Right lobe of liver (tissue), 6 donors: ENCODE results near the gene POLR3B. TPM values are rescaled to one million over a fixed set of nuclear protein-coding genes. Genes with fewer than 3 reads are reported as not detected.
A peak's percentile ranks its signal among the peaks of the same experiment; 100 is the strongest.

Experiments
- ATAC-seq, 4 donors: fragments of 200-7000 bp; cut with Tn5 transposase; one replicate each; pipeline ENCODE4 v1.9.1; 2020; ENCODE audit warnings: mild to moderate bottlenecking in 4 of 4, moderate library complexity in 4 of 4
- DNase-seq, 3 donors: peaks; one replicate each; pipeline ENCODE4 v3.0.0-alpha.2; 2020
- H3K27ac ChIP-seq, 3 donors: fragments of 200-600 bp; one replicate each; pipeline ENCODE4 v1.8.0; 2022
- H3K27me3 ChIP-seq, 2 donors: fragments of 200-600 bp; one replicate each; pipeline ENCODE4 v1.8.0; 2022
- H3K36me3 ChIP-seq, 4 donors: fragments of 200-600 bp; sonication (generic) in 1 of 4; one replicate each; pipeline versions ENCODE4 v1.5.1 to v1.8.0; 2017 to 2022; ENCODE audit warnings: control low read depth in 1 of 4
- H3K4me1 ChIP-seq, 4 donors: fragments of 200-600 bp; sonication (generic) in 1 of 4; one replicate each; pipeline versions ENCODE4 v1.5.1 to v1.8.0; 2017 to 2022; ENCODE audit warnings: control low read depth in 1 of 4
- H3K4me3 ChIP-seq, 3 donors: fragments of 200-600 bp; one replicate each; pipeline ENCODE4 v1.8.0; 2022
- H3K9me3 ChIP-seq, 4 donors: fragments of 200-600 bp; sonication (generic) in 1 of 4; one replicate each; pipeline versions ENCODE4 v1.5.1 to v1.8.0; 2017 to 2022; ENCODE audit warnings: control low read depth in 1 of 4
- POLR2A ChIP-seq: fragments of 450-650 bp; IDR thresholded peaks from one replicate; pipeline ENCODE4 v1.6.1; 2017; ENCODE audit warnings: antibody characterized with exemption, mild to moderate bottlenecking
- WGBS: methylation state at CpG from one replicate; pipeline ENCODE4 v1.1.6; 2018; ENCODE audit warnings: low coverage, low lambda C conversion rate; ENCODE audit not compliant: insufficient coverage; ENCODE audit errors: missing lambda C conversion rate; 5-methylcytosine and 5-hydroxymethylcytosine counted together
- intact Hi-C, 2 donors: fragments of 100-400 bp; cut with DNase I; formaldehyde crosslinking; loops; one replicate each; pipeline versions ENCODE4 v1.11.2 to v1.14.1; 2022
- total RNA-seq, 6 experiments: library from RNA; depleted of rRNA in 2 of 6; stranded (reverse); fragments of >200 nt in 2 of 6; fragmentation: NEBNext Ultra II Directional in 3 of 6; extraction: Animal tissue kit (Norgen Biotek cat#: 25700) in 3 of 6; gene quantifications; one replicate each; pipeline versions ENCODE4 v1.1.0 to v1.2.4, GENCODE V29; 2016 to 2023
- TF ChIP-seq, protein P1 (sequence below), 4 donors: fragments of 200-600 bp in 3 of 4; fragments of 450-650 bp in 1 of 4; IDR thresholded peaks; one replicate each; pipeline versions ENCODE4 v1.5.1 to v1.8.0; 2016 to 2022; ENCODE audit warnings: antibody characterized with exemption in 4 of 4, mild to moderate bottlenecking in 2 of 4
- donor health status: DM: no; HTN: yes; CAD: no.
- donor health status: DM: no; HTN: no; CAD: no.
- donor health status: DM: no; HTN: no; CAD: no.
- donor health status: DM: no; HTN: yes; CAD: no.
- donor health status: DM: no; HTN: yes; CAD: no.

POLR3B gene
- total RNA-seq, 6 experiments from 2014 or later = 6.8 to 10.9 (median 8.7) TPM

DNA sequence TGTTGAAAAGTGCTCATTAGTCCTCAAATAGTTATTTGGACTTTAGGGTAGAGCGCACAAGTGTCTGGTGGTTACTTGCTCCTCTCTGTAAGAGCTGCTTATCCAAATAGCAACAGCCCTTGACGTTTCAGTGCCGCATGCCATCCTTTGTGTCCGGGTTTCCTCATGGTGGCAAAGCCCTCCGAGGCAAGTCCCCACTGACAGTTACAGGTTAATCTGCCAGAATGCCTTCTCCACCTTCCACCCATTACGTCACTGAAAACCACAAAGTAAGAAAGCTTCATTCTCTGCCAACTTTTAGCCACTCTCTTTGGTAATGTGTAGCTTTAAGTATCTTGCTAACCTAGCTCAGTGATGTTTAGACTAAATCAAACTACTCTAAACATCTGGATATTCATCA is 78.6 kb downstream of the POLR3B start:
- intact Hi-C loops = no loop called here
- 93% methylated on average over 3 of the region's 6 CpGs for whole genome bisulfite sequencing
- Histone ChIP-seq H3K27ac (no peak overlapping the region), H3K36me3 (peaks cover 0 to 31% (median under 1%) of the 10 kb centered on the region in 4 donors), H3K27me3 (no peaks in the 10 kb centered on the region), H3K9me3 (no peaks in the 10 kb centered on the region), H3K4me1 (peaks cover 0 to 14% (median 7%) of the 10 kb centered on the region in 4 donors), H3K4me3 (no peak overlapping the region)
- DNase-seq = no peak
- ATAC-seq = no peak
- no peak for TF ChIP-seq POLR2A
- TF ChIP-seq, protein P1, sequence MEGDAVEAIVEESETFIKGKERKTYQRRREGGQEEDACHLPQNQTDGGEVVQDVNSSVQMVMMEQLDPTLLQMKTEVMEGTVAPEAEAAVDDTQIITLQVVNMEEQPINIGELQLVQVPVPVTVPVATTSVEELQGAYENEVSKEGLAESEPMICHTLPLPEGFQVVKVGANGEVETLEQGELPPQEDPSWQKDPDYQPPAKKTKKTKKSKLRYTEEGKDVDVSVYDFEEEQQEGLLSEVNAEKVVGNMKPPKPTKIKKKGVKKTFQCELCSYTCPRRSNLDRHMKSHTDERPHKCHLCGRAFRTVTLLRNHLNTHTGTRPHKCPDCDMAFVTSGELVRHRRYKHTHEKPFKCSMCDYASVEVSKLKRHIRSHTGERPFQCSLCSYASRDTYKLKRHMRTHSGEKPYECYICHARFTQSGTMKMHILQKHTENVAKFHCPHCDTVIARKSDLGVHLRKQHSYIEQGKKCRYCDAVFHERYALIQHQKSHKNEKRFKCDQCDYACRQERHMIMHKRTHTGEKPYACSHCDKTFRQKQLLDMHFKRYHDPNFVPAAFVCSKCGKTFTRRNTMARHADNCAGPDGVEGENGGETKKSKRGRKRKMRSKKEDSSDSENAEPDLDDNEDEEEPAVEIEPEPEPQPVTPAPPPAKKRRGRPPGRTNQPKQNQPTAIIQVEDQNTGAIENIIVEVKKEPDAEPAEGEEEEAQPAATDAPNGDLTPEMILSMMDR (IDR thresholded peaks at IDR 0.05) = no peak

DNA sequence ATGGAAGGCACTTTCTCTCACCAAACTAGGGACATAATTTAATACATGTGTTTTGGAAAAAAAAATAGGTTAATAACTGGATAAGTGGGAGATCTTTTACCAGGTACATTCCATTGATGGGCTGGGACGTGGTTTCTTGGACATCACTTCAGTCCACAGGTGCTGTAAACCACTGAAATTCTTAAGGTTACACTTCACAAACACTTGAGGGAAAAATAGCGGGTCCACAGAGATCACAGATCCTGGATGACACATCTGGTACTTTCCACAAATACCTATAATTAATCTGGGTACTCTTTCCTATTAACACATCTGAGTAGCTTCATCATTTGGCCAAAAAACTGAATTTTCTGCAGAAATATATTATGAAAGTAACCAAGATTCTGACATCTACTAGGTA is 85.0 kb downstream of the POLR3B start:
- Histone ChIP-seq H3K27ac (no peak overlapping the region), H3K9me3 (no peaks in the 10 kb centered on the region), H3K36me3 (peaks cover 0 to 11% (median 6%) of the 10 kb centered on the region in 4 donors), H3K27me3 (no peaks in the 10 kb centered on the region), H3K4me3 (no peak overlapping the region), H3K4me1 (no peaks in the 10 kb centered on the region)
- ATAC-seq (no peak), DNase-seq (no peak)
- 93% methylated on average over 2 of the region's 2 CpGs for whole genome bisulfite sequencing
- intact Hi-C loops = no loop called here
- TF ChIP-seq, protein P1 (IDR thresholded peaks at IDR 0.05) = no peak

DNA sequence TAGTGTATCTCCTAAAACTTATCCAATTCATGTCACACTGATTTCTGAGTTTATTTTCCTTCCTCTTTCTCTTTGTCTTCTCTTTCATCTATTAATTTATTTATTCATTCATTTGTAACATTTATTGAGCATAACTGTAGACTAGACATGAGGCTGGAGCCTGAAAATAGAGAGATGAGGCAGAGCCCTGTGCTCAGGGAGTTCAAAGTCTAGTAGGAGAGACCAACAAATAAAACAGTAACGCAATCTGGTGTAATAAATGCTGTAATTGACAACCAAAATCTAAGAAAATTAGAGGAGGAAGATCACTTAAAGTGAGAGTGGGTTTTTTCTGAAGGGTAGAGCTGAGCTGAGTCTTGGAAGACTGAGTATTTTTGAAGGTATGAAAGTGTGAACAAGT is 87.5 kb downstream of the POLR3B start:
- peak in 2 of 4 donors; percentile 32 to 59 for ATAC-seq
- DNase-seq = no peak
- Histone ChIP-seq H3K27me3 (no peaks in the 10 kb centered on the region), H3K27ac (no peak overlapping the region), H3K36me3 (peaks cover 0 to 6% (median 5%) of the 10 kb centered on the region in 4 donors), H3K4me3 (no peak overlapping the region), H3K4me1 (no peaks in the 10 kb centered on the region), H3K9me3 (no peaks in the 10 kb centered on the region)
- TF ChIP-seq, protein P1 (IDR thresholded peaks at IDR 0.05) = no peak
- no peak for TF ChIP-seq POLR2A
- intact Hi-C loops = no loop called here
- WGBS = 0% methylated on average over 1 of the region's 1 CpG

DNA sequence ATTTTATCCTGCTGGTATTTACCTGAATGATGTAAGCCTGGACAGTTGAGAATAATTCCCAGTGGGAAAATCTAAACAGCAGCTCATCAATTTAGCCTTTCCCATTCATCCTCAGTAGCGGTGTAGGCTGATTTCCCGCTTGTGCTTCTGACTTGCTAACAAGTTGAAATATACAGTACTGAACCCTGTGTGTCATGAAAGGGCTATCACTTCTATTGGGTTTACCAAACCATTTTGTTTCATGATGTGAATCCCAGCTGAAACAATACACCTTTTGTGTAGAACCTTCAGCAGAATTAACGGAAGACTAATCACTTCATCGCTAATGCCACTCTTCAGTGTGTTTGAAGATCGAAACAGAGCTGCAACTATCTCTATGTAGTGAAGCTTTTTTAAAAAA is 88.4 kb downstream of the POLR3B start:
- H3K4me3 ChIP-seq = no peak overlapping the region
- intact Hi-C loops = no loop called here
- peaks cover 0 to 6% (median 5%) of the 10 kb centered on the region in 4 donors for H3K36me3 ChIP-seq
- no peaks in the 10 kb centered on the region for H3K9me3 ChIP-seq
- ATAC-seq (no peak), DNase-seq (no peak)
- WGBS = 92% methylated on average over 5 of the region's 5 CpGs
- no peaks in the 10 kb centered on the region for H3K4me1 ChIP-seq
- no peaks in the 10 kb centered on the region for H3K27me3 ChIP-seq
- no peak overlapping the region for H3K27ac ChIP-seq
- TF ChIP-seq POLR2A = no peak
- TF ChIP-seq, protein P1 (IDR thresholded peaks at IDR 0.05) = no peak
